ENCODE results near the gene MAP1S.

The MAP1S gene

DNA sequence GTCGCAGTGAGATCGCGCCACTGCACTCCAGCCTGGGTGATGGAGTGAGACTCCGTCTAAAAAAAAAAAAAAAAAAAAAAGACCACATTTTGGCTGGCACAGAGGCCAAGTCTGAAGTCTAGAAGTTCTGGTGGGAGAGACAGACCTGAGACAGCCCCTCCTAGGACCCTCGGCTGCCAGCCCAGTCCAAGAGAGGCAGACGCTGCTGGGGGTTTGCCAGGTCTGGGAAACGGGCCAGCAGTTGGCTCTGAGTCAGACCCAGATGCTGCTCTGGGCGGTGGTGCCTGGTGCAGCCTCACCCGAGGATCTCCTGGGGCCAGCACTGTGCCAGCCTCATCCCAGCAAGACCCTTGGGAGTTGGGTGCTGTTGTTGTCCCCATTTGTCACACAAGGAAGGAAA, 37.8 kb downstream of the MAP1S start:
- no peak overlapping the region for H3K4me3 ChIP-seq (ENCODE audit: low read depth, low read length)
- TF ChIP-seq, protein P1, sequence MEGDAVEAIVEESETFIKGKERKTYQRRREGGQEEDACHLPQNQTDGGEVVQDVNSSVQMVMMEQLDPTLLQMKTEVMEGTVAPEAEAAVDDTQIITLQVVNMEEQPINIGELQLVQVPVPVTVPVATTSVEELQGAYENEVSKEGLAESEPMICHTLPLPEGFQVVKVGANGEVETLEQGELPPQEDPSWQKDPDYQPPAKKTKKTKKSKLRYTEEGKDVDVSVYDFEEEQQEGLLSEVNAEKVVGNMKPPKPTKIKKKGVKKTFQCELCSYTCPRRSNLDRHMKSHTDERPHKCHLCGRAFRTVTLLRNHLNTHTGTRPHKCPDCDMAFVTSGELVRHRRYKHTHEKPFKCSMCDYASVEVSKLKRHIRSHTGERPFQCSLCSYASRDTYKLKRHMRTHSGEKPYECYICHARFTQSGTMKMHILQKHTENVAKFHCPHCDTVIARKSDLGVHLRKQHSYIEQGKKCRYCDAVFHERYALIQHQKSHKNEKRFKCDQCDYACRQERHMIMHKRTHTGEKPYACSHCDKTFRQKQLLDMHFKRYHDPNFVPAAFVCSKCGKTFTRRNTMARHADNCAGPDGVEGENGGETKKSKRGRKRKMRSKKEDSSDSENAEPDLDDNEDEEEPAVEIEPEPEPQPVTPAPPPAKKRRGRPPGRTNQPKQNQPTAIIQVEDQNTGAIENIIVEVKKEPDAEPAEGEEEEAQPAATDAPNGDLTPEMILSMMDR (IDR thresholded peaks at IDR 0.05; ENCODE audit: low read depth, low read length, missing control alignments), result no peak
- in situ Hi-C loops (cut with HindIII; ENCODE audit: low sequenced_read_pairs), result no loop called here
- DNase-seq (ENCODE audit: low read depth), result peak; percentile 15

DNA sequence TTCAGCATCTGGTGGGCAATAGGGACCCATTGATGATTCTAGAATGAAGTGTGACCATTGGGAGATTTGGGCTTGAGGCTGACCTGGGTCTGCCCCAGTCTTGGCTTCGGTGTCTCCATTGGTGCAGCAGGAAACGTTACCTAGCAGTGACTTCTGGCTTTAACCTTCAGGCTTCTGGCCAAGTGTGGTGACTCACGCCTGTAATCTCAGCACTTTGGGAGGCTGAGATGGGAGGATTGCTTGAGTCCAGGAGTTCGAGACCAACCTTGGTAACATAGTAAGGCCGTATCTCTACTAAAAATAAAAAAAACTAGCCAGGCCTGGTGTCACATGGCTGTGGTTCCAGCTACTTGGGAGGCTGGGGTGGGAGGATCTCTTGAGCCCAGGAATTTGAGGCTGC, 39.2 kb downstream of the MAP1S start:
- in situ Hi-C loops (cut with HindIII; ENCODE audit: low sequenced_read_pairs), result no loop called here
- DNase-seq (ENCODE audit: low read depth), result no peak
- no peak overlapping the region for H3K4me3 ChIP-seq (ENCODE audit: low read depth, low read length)
- TF ChIP-seq, protein P1 (IDR thresholded peaks at IDR 0.05; ENCODE audit: low read depth, low read length, missing control alignments), result no peak

DNA sequence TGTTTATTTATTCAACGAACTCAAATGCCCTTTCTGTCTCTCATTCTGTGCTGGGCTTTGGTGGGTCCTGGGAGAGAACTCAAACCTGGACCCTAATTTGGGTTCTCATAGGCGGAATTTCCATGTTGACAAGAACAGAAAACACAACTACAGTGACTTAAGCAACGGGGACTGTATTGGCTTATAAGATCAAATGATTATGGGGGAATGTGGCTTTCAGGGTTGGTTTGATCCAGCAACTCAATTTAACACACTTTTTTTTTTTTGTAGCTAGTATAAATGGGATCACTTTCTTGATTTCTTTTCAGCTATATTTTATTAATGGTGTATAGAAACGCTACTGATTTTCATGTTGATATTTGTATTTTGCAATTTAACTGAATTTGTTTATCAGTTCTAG, 41.9 kb downstream of the MAP1S start:
- DNase-seq (ENCODE audit: low read depth), result no peak
- H3K4me3 ChIP-seq (ENCODE audit: low read depth, low read length), result no peak overlapping the region
- in situ Hi-C loops (cut with HindIII; ENCODE audit: low sequenced_read_pairs), result no loop called here
- TF ChIP-seq, protein P1 (IDR thresholded peaks at IDR 0.05; ENCODE audit: low read depth, low read length, missing control alignments), result no peak

DNA sequence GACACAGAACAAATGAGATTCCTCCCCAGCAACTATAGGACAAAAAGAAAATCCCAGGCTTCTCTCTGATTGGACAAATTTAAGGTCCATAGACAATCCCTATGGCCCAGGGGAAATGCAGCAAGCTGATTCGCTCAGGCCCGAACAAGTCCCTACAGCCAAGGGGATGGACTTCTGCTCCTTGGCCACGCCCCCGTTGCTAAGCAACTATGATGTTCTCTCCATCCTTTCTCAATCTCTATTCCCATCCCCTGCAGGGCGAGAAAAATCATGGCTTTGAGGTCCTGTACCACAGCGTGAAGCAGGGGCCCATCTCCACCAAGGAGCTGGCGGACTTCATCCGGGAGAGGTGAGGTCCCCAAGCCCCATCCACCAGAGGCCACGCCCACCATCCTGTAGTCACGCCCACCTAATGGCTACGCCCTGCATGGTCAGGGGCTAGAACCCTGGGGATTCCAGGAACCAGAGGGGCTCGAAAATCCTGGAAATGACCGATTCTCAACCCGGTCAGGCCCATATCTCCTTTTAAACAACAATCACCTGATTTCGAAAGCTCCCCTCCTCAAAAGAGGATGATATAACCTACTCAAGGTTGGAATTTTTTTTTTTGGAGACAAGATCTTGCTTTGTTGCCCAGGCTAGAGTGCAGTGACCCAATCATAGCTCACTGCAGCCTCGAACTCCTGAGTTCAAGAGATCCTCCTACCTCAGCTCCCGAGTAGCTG, 43.4 kb downstream of the MAP1S start:
- DNase-seq (ENCODE audit: low read depth), result peak; percentile 18
- in situ Hi-C loops (cut with HindIII; ENCODE audit: low sequenced_read_pairs), result no loop called here
- TF ChIP-seq, protein P1 (IDR thresholded peaks at IDR 0.05; ENCODE audit: low read depth, low read length, missing control alignments), result no peak
- no peak overlapping the region for H3K4me3 ChIP-seq (ENCODE audit: low read depth, low read length)

DNA sequence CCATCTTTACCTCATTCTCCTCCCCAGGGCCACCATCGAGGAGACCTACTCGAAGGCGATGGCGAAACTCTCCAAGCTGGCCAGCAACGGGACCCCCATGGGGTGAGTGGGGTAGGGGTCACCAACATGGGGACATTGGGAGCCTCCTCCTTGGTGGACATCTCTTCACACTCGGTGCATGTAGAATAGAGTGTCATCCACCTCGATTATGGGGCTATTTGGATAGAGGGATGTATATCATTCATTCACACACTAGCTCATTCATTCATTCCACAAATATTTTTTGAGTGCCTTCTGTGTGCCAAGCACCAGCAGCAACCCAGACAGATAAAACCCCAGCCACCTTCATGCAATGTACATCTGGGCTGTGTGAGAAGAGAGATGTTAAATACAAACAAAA, 45.1 kb downstream of the MAP1S start:
- no peak overlapping the region for H3K4me3 ChIP-seq (ENCODE audit: low read depth, low read length)
- TF ChIP-seq, protein P1 (IDR thresholded peaks at IDR 0.05; ENCODE audit: low read depth, low read length, missing control alignments), result no peak
- in situ Hi-C loops (cut with HindIII; ENCODE audit: low sequenced_read_pairs), result no loop called here
- DNase-seq (ENCODE audit: low read depth), result no peak

DNA sequence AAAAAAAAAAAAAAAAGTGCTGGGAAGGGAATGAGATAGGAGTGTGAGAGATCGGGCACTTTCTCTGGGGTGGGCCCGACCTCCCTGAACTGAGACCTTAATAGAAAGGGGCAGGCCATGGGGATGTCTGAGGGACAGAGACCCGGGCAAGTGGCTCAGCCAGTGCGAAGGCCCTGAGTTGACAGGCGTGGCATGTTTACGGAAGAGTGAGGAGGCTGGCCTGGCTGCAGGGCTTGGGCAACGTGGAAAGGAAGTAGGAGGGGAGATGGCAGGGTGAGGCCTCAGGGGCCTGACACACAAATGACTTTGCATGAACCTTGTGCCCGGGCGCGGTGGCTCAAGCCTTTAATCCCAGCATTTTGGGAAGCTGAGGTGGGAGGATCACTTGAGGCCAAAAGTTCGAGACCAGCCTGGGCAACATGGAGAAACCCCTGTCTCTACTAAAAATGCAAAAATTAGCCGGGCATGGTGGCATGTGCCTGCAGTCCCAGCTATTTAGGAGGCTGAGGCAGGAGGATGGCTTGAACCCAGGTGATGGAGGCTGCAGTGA, 45.9 kb downstream of the MAP1S start:
- TF ChIP-seq, protein P1 (IDR thresholded peaks at IDR 0.05; ENCODE audit: low read depth, low read length, missing control alignments), result no peak
- DNase-seq (ENCODE audit: low read depth), result no peak
- no peak overlapping the region for H3K4me3 ChIP-seq (ENCODE audit: low read depth, low read length)
- in situ Hi-C loops (cut with HindIII; ENCODE audit: low sequenced_read_pairs), result no loop called here
